Vagina (tissue), 2 donors: ENCODE data around the gene CCL7. TPM values are rescaled to one million over a fixed set of nuclear protein-coding genes. Genes with fewer than 3 reads are reported as not detected.

Experiments
- DNase-seq, 2 donors: peaks; one replicate each; pipeline ENCODE4 v3.0.0-alpha.2; 2017; ENCODE audit errors: extremely low spot score in 2 of 2
- H3K27ac ChIP-seq: fragments of 200-600 bp; sonication (generic); one replicate; pipeline ENCODE4 v1.5.1; 2019
- H3K27me3 ChIP-seq: fragments of 200-600 bp; sonication (generic); one replicate; pipeline ENCODE4 v1.5.1; 2019
- H3K36me3 ChIP-seq, 2 donors: fragments of 200-600 bp; sonication (generic); one replicate each; pipeline ENCODE4 v1.5.1; 2017 to 2019
- H3K4me1 ChIP-seq: fragments of 200-600 bp; sonication (generic); one replicate; pipeline ENCODE4 v1.5.1; 2019
- H3K4me3 ChIP-seq, 2 donors: fragments of 200-600 bp; sonication (generic); 1 replicate in 1 of 2; 2 replicates in 1 of 2; pipeline ENCODE4 v1.5.1; 2016 to 2019
- H3K9me3 ChIP-seq: fragments of 200-600 bp; sonication (generic); one replicate; pipeline ENCODE4 v1.5.1; 2019
- POLR2A ChIP-seq, 2 donors: fragments of 450-650 bp; IDR thresholded peaks; one replicate each; pipeline ENCODE4 v1.6.1; 2017; ENCODE audit warnings: antibody characterized with exemption in 2 of 2, mild to moderate bottlenecking in 2 of 2, moderate library complexity in 2 of 2
- POLR2AphosphoS5 ChIP-seq, 2 donors: sonication (generic); formaldehyde crosslinking; IDR thresholded peaks; one replicate each; pipeline ENCODE4 v1.9.0; 2017; ENCODE audit warnings: antibody characterized with exemption in 2 of 2, mild to moderate bottlenecking in 2 of 2, low read depth in 1 of 2; ENCODE audit not compliant: insufficient read depth in 1 of 2
- intact Hi-C: fragments of 100-400 bp; cut with DNase I; formaldehyde crosslinking; loops from one replicate; pipeline ENCODE4 v1.15.1; 2023
- total RNA-seq: library from RNA; depleted of rRNA; stranded (reverse); fragments of >200 nt; gene quantifications from one replicate; pipeline ENCODE4 v1.2.3, GENCODE V29; 2016
- TF ChIP-seq, protein P1 (sequence below), 3 experiments: fragments of 450-650 bp in 2 of 3; fragments of 200-600 bp in 1 of 3; sonication (generic) in 1 of 3; IDR thresholded peaks; one replicate each; pipeline ENCODE4 v1.5.1; 2017 to 2019; ENCODE audit warnings: antibody characterized with exemption in 3 of 3, mild to moderate bottlenecking in 2 of 3, moderate library complexity in 2 of 3

CCL7 gene
- total RNA-seq, 1 donor from 2014 or later: not detected

DNA sequence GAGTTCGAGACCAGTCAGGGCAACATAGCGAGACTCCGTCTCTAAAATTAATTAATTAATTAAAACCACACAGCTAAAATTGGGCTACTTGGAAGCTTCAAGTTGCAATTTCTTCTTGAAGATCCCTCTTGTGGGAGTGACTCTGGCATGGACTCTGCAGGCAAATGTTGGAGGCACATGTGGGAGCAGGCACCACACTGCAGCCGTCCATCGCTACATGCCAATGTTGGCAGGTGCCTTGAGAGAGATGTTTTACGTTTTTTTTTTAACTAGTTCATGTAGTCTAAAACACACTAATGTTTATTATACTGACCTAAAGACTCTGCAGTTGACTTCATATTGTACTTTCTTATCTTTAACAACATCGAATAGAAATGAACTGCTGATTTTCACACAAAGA is 41.3 kb downstream of the CCL7 start:
- Histone ChIP-seq H3K4me1 (peaks cover 60% of the 10 kb centered on the region), H3K9me3 (no peaks in the 10 kb centered on the region), H3K27ac (no peak overlapping the region), H3K36me3 (no peaks in the 10 kb centered on the region), H3K27me3 (no peaks in the 10 kb centered on the region), H3K4me3 (no peak overlapping the region)
- DNase-seq: peak; percentile 72
- TF ChIP-seq POLR2A (IDR thresholded peaks at IDR 0.05) (no peak), POLR2AphosphoS5 (IDR thresholded peaks at IDR 0.05; ENCODE audit: insufficient read depth in 1 of 2, low read depth in 1 of 2) (no peak)
- TF ChIP-seq, protein P1, sequence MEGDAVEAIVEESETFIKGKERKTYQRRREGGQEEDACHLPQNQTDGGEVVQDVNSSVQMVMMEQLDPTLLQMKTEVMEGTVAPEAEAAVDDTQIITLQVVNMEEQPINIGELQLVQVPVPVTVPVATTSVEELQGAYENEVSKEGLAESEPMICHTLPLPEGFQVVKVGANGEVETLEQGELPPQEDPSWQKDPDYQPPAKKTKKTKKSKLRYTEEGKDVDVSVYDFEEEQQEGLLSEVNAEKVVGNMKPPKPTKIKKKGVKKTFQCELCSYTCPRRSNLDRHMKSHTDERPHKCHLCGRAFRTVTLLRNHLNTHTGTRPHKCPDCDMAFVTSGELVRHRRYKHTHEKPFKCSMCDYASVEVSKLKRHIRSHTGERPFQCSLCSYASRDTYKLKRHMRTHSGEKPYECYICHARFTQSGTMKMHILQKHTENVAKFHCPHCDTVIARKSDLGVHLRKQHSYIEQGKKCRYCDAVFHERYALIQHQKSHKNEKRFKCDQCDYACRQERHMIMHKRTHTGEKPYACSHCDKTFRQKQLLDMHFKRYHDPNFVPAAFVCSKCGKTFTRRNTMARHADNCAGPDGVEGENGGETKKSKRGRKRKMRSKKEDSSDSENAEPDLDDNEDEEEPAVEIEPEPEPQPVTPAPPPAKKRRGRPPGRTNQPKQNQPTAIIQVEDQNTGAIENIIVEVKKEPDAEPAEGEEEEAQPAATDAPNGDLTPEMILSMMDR (IDR thresholded peaks at IDR 0.05): no peak
- intact Hi-C loops: no loop called here

DNA sequence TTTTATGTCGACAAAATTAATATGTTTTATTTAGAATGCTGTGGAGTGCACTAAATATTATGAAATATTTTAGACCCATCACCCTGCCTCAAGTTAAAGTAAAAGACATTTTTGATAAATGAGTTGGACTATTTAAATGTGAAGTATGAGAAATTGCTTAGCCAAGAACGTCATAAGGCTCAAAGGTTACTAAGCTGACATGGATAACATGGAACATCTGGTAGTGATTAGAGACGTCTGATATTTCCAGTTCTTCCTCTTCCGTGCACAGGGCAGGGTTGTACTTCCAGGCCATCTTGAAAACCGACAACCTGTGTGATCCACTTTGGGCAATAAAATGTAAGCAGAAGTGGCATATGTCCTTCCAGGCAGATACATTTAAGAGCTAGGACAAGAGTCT is 42.1 kb downstream of the CCL7 start:
- TF ChIP-seq, protein P1 (IDR thresholded peaks at IDR 0.05): no peak
- TF ChIP-seq POLR2A (IDR thresholded peaks at IDR 0.05) (no peak), POLR2AphosphoS5 (IDR thresholded peaks at IDR 0.05; ENCODE audit: insufficient read depth in 1 of 2, low read depth in 1 of 2) (peak in 1 of 2 donors; percentile 42)
- Histone ChIP-seq H3K27me3 (no peaks in the 10 kb centered on the region), H3K27ac (peak overlapping the region; percentile 12), H3K4me3 (no peak overlapping the region), H3K36me3 (no peaks in the 10 kb centered on the region), H3K4me1 (peaks cover 54% of the 10 kb centered on the region), H3K9me3 (no peaks in the 10 kb centered on the region)
- DNase-seq: peak in 1 of 2 donors; percentile 79
- intact Hi-C loops: loop anchor here (2.0 kb wide), 1 partner anchor 57 kb away; the partner anchor contains the start of gene CCL2

DNA sequence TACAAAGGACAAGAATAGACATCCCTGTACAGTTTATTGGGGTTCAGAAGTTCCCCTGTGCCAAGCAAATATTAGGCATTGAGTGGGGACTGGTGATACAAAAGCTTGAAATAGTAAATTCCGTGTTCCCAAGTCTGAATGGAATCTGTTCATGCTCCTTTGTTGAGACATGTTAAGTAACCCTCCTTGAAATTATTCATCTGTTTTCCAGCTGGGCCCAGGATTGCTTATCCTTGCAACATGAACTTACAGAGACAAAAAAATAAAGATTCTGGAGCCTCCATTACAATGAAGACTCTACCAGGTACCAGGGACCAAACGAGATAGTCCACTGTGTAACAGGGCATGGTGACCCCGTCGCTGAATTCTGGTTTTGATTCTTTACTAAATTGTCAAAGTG is 43.1 kb downstream of the CCL7 start:
- no peaks in the 10 kb centered on the region for H3K36me3 ChIP-seq
- no peaks in the 10 kb centered on the region for H3K27me3 ChIP-seq
- TF ChIP-seq POLR2A (IDR thresholded peaks at IDR 0.05): no peak
- TF ChIP-seq POLR2AphosphoS5 (IDR thresholded peaks at IDR 0.05; ENCODE audit: insufficient read depth in 1 of 2, low read depth in 1 of 2): no peak
- TF ChIP-seq, protein P1 (IDR thresholded peaks at IDR 0.05): no peak
- peaks cover 47% of the 10 kb centered on the region for H3K4me1 ChIP-seq
- peak in 1 of 2 donors; percentile 54 for DNase-seq
- intact Hi-C loops: loop anchor here (2.0 kb wide), 1 partner anchor 58 kb away; the partner anchor contains the start of gene CCL2
- H3K27ac ChIP-seq: peak overlapping the region; percentile 12
- H3K9me3 ChIP-seq: no peaks in the 10 kb centered on the region
- no peak overlapping the region for H3K4me3 ChIP-seq

DNA sequence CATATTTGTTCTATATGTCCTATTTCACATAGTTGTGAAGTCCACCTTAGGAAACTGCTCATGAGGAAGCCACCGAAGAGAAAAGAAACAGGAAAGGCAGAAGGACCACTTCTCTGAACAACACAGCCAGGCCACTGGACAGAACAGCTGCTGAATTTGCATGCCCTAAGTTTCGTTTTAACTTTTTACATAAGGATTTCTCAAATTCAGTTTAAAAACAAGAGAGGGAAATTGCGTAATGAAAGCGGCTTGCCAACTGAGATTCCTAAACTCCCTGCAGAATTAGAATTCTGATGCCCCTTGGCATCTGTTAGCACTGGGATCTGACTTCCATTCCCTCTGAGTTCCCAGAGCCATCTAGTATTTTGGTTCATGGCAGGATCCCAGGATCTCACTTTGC is 44.3 kb downstream of the CCL7 start:
- Histone ChIP-seq H3K36me3 (no peaks in the 10 kb centered on the region), H3K27ac (peak overlapping the region; percentile 12), H3K4me1 (peaks cover 53% of the 10 kb centered on the region), H3K9me3 (no peaks in the 10 kb centered on the region), H3K27me3 (no peaks in the 10 kb centered on the region), H3K4me3 (no peak overlapping the region)
- intact Hi-C loops: no loop called here
- DNase-seq: peak in 1 of 2 donors; percentile 81
- TF ChIP-seq POLR2A (IDR thresholded peaks at IDR 0.05): no peak
- peak in 1 of 2 donors; percentile 63 for TF ChIP-seq POLR2AphosphoS5 (IDR thresholded peaks at IDR 0.05; ENCODE audit: insufficient read depth in 1 of 2, low read depth in 1 of 2)

DNA sequence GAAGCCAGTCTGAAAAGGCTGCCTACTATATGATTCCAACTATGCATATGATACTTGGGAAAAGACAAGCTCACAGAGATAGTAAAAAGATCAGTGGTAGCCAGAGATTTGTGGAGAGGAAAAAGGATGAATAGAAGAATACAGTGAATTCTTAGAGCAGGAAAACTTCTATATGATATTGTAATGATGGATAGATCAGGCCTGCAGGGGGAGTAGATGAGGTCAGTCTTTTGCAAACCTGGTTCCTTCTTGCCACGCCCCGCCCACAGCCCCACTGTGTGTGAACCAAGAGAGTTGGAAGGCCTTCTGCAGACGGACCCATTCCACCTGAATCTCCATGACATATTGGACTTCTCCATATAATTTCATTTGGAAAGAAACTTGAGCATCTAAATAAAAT is 48.5 kb downstream of the CCL7 start:
- H3K4me1 ChIP-seq: peaks cover 30% of the 10 kb centered on the region
- intact Hi-C loops: no loop called here
- no peak for DNase-seq
- H3K36me3 ChIP-seq: no peaks in the 10 kb centered on the region
- no peaks in the 10 kb centered on the region for H3K27me3 ChIP-seq
- H3K4me3 ChIP-seq: no peak overlapping the region
- TF ChIP-seq POLR2AphosphoS5 (IDR thresholded peaks at IDR 0.05; ENCODE audit: insufficient read depth in 1 of 2, low read depth in 1 of 2): no peak
- no peak for TF ChIP-seq POLR2A (IDR thresholded peaks at IDR 0.05)
- TF ChIP-seq, protein P1 (IDR thresholded peaks at IDR 0.05): no peak
- no peaks in the 10 kb centered on the region for H3K9me3 ChIP-seq
- no peak overlapping the region for H3K27ac ChIP-seq
